HepG2 (cell line): ENCODE measurements around the gene NDUFV1. TPM values are rescaled to one million over a fixed set of nuclear protein-coding genes. Genes with fewer than 3 reads are reported as not detected.

Experiments
- ATAC-seq: fragments of 200-7000 bp; cut with Tn5 transposase; 3 replicates; pipeline ENCODE4 v1.9.1; 2020; ENCODE audit warnings: mild to moderate bottlenecking, moderate library complexity
- BruUV-seq: library from RNA; stranded (reverse); fragments of 400-500 nt; replicated peaks from 2 replicates; lab custom pipeline; 2021; lab: Mats Ljungman, UMichigan
- CTCF ChIA-PET: fragments of 300-600 bp; formaldehyde crosslinking; extraction: SDS; loops from one replicate; lab custom pipeline; 2021; ENCODE audit warnings: low total read pairs, inconsistent platforms, low intra/inter-chr PET ratio; lab: Yijun Ruan, JAX
- POLR2A ChIA-PET: fragments of 350-600 bp; sonication (Branson Sonifier 250); formaldehyde crosslinking; loops from one replicate; lab custom pipeline; 2020; ENCODE audit warnings: antibody characterized with exemption, inconsistent platforms; lab: Yijun Ruan, JAX
- DNase-seq: peaks from one replicate; pipeline ENCODE4 v3.0.0-alpha.2; 2015; ENCODE audit warnings: low spot score
- FAIRE-seq: peaks from 3 replicates; lab custom pipeline; 2011; peaks lifted over from hg19 to GRCh38; lab: Jason Lieb, UNC
- H2AFZ ChIP-seq: one replicate; pipeline ENCODE4 v1.6.1; 2011; ENCODE audit warnings: low read length, inconsistent platforms
- H3K27ac ChIP-seq: fragments of 300-600 bp; 3 replicates; pipeline ENCODE4 v1.8.0; 2011; ENCODE audit warnings: mixed run types, mild to moderate bottlenecking, mixed read lengths, low read length, inconsistent platforms; ENCODE audit not compliant: insufficient read depth; ENCODE audit errors: extremely low read length
- H3K27me3 ChIP-seq, 2 experiments: fragments of 200-600 bp in 1 of 2; 2 replicates in 1 of 2; 3 replicates in 1 of 2; pipeline versions ENCODE4 v1.6.0 to v1.8.0; 2011; ENCODE audit warnings: low read length in 2 of 2, mild to moderate bottlenecking in 2 of 2, moderate library complexity in 2 of 2, inconsistent platforms in 1 of 2; ENCODE audit not compliant: insufficient read depth in 2 of 2, control insufficient read depth in 1 of 2
- H3K36me3 ChIP-seq, 2 experiments: fragments of 200-600 bp in 1 of 2; replicated peaks in 1 of 2; 2 replicates in 1 of 2; 3 replicates in 1 of 2; pipeline versions ENCODE4 v1.5.1 to v1.8.0; 2011; ENCODE audit warnings: low read length in 2 of 2, inconsistent platforms in 1 of 2; ENCODE audit not compliant: insufficient read depth in 2 of 2, control insufficient read depth in 1 of 2
- H3K4me1 ChIP-seq: 2 replicates; pipeline ENCODE4 v1.5.1; 2012; ENCODE audit warnings: low read length, inconsistent platforms; ENCODE audit not compliant: insufficient read depth
- H3K4me2 ChIP-seq: 2 replicates; pipeline ENCODE4 v1.6.0; 2011; ENCODE audit warnings: low read depth, low read length, inconsistent platforms
- H3K4me3 ChIP-seq, 3 experiments: fragments of 200-600 bp in 1 of 3; sonication (generic), shearing (Covaris generic) in 1 of 3; replicated peaks in 1 of 3; 2 replicates each; pipeline ENCODE4 v1.5.1; 2011 to 2016; ENCODE audit warnings: low read length in 3 of 3, inconsistent platforms in 2 of 3, low read depth in 2 of 3, mild to moderate bottlenecking in 2 of 3, control low read depth in 1 of 3, mixed read lengths in 1 of 3; ENCODE audit not compliant: insufficient read depth in 1 of 3
- H3K79me2 ChIP-seq: one replicate; pipeline ENCODE4 v1.6.1; 2011; ENCODE audit warnings: low read length, inconsistent platforms; ENCODE audit not compliant: insufficient read depth
- H3K9ac ChIP-seq: 2 replicates; pipeline ENCODE4 v1.6.0; 2011; ENCODE audit warnings: mild to moderate bottlenecking, low read depth, low read length, inconsistent platforms; ENCODE audit not compliant: insufficient read depth
- H3K9me3 ChIP-seq: 2 replicates; pipeline ENCODE4 v1.5.1; 2012; ENCODE audit warnings: mild to moderate bottlenecking, low read length
- H4K20me1 ChIP-seq: 2 replicates; pipeline ENCODE4 v1.6.0; 2011; ENCODE audit warnings: inconsistent platforms, mild to moderate bottlenecking, low read length, moderate library complexity; ENCODE audit not compliant: insufficient read depth
- CAMTA2 ChIP-seq: sonication (generic); formaldehyde crosslinking; IDR thresholded peaks from 2 replicates; pipeline ENCODE4 v1.4.0; 2020; ENCODE audit warnings: mild to moderate bottlenecking, missing genetic modification reagents, borderline replicate concordance
- MEIS1 ChIP-seq: sonication (generic); formaldehyde crosslinking; IDR thresholded peaks from 2 replicates; pipeline ENCODE4 v1.9.0; 2021; ENCODE audit warnings: mild to moderate bottlenecking, missing genetic modification reagents, moderate library complexity, borderline replicate concordance
- PCBP1 ChIP-seq: fragments of 200-400 bp; formaldehyde crosslinking; IDR thresholded peaks from 2 replicates; pipeline ENCODE4 v1.6.1; 2017; ENCODE audit warnings: mild to moderate bottlenecking, low read depth, low read length, borderline replicate concordance
- ZNF737 ChIP-seq: sonication (generic); formaldehyde crosslinking; IDR thresholded peaks from 2 replicates; pipeline ENCODE4 v1.5.0; 2020; ENCODE audit warnings: missing genetic modification reagents, mild to moderate bottlenecking, borderline replicate concordance
- WGBS: methylation state at CpG from one replicate; pipeline ENCODE4 v1.1.6; 2017; ENCODE audit warnings: low lambda C conversion rate; 5-methylcytosine and 5-hydroxymethylcytosine counted together
- in situ Hi-C: cut with HindIII; loops from 2 replicates; pipeline ENCODE4 v1.10.0; 2017; ENCODE audit warnings: low pct_unique_long_range_greater_than_20kb; ENCODE audit not compliant: extremely low pct_ligation_motif_present
- intact Hi-C: fragments of 100-400 bp; cut with micrococcal nuclease; formaldehyde crosslinking; loops from one replicate; pipeline ENCODE4 v1.10.0; 2022; ENCODE audit not compliant: unreplicated experiment
- polyA plus RNA-seq, 8 experiments: library from polyadenylated mRNA; depleted of rRNA in 3 of 8; stranded (reverse) in 7 of 8; unstranded in 1 of 8; fragments of >200 nt; fragmentation: Illumina TruSeq in 4 of 8; extraction: Trizol in 4 of 8; gene quantifications; 2 replicates each; pipeline versions ENCODE4 v1.2.1 to v1.2.3, GENCODE V29; 2011 to 2016; ENCODE audit warnings: low read depth in 4 of 8, missing spikeins in 1 of 8, mixed read lengths in 1 of 8; ENCODE audit not compliant: insufficient read depth in 1 of 8
- total RNA-seq, 5 experiments: library from RNA; depleted of rRNA; stranded (reverse); fragments of >200 nt; fragmentation: Illumina TruSeq; extraction: Trizol; gene quantifications; 2 replicates each; pipeline ENCODE4 v1.2.3, GENCODE V29; 2016; ENCODE audit warnings: low read depth in 1 of 5
- TF ChIP-seq, protein P1 (sequence below): IDR thresholded peaks from 2 replicates; pipeline ENCODE4 v1.6.1; 2012; ENCODE audit warnings: low read depth, low read length, improper control_type of control experiment

NDUFV1 gene
- total and polyA plus RNA-seq, 2 of the 13 experiments (the other 11 are each of a cell fraction or from before 2014, with no cell fraction given): 88.9 to 137 TPM

DNA sequence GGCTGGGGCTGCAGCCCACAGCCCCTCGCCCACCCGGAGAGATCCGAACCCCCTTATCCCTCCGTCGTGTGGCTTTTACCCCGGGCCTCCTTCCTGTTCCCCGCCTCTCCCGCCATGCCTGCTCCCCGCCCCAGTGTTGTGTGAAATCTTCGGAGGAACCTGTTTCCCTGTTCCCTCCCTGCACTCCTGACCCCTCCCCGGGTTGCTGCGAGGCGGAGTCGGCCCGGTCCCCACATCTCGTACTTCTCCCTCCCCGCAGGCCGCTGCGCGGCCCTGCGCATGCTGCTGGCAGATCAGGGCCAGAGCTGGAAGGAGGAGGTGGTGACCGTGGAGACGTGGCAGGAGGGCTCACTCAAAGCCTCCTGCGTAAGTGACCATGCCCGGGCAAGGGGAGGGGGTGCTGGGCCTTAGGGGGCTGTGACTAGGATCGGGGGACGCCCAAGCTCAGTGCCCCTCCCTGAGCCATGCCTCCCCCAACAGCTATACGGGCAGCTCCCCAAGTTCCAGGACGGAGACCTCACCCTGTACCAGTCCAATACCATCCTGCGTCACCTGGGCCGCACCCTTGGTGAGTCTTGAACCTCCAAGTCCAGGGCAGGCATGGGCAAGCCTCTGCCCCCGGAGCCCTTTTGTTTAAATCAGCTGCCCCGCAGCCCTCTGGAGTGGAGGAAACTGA, 22.4 kb upstream of the NDUFV1 start:
- 78% methylated on average over 23 of the region's 33 CpGs for WGBS
- no TSS peak for BruUV-seq
- ChIA-PET CTCF (no interaction called here), POLR2A (no interaction called here)
- H3K9ac ChIP-seq: no peak overlapping the region
- no peak for ATAC-seq
- FAIRE-seq: no peak
- no peaks in the 10 kb centered on the region for H4K20me1 ChIP-seq
- intact Hi-C loops: no loop called here
- in situ Hi-C loops: no loop called here
- no peak overlapping the region for H3K4me2 ChIP-seq
- no peak overlapping the region for H3K4me3 ChIP-seq
- H3K27me3 ChIP-seq: peaks cover 0 to 5% of the 10 kb centered on the region in 2 experiments; a peak in 1 of 5 replicates
- peaks cover 35% of the 10 kb centered on the region for H3K4me1 ChIP-seq
- no peak overlapping the region for H3K27ac ChIP-seq
- H3K9me3 ChIP-seq: no peaks in the 10 kb centered on the region
- no peak overlapping the region for H2AFZ ChIP-seq
- H3K36me3 ChIP-seq: no peaks in the 10 kb centered on the region
- TF ChIP-seq, protein P1, sequence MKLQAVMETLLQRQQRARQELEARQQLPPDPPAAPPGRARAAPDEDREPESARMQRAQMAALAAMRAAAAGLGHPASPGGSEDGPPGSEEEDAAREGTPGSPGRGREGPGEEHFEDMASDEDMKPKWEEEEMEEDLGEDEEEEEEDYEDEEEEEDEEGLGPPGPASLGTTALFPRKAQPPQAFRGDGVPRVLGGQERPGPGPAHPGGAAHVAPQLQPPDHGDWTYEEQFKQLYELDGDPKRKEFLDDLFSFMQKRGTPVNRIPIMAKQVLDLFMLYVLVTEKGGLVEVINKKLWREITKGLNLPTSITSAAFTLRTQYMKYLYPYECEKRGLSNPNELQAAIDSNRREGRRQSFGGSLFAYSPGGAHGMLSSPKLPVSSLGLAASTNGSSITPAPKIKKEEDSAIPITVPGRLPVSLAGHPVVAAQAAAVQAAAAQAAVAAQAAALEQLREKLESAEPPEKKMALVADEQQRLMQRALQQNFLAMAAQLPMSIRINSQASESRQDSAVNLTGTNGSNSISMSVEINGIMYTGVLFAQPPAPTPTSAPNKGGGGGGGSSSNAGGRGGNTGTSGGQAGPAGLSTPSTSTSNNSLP: no peak
- TF ChIP-seq PCBP1: 0 out of 2 replicates have a peak, but pooled peaks have one; percentile 28
- TF ChIP-seq MEIS1 (CRISPR knock-in tag): no peak
- no peak for TF ChIP-seq ZNF737 (CRISPR knock-in tag)
- TF ChIP-seq CAMTA2 (CRISPR knock-in tag): no peak
- H3K79me2 ChIP-seq: no peaks in the 10 kb centered on the region
- no peak for DNase-seq
